ENCODE results near the gene SETD6.

Gene SETD6

DNA sequence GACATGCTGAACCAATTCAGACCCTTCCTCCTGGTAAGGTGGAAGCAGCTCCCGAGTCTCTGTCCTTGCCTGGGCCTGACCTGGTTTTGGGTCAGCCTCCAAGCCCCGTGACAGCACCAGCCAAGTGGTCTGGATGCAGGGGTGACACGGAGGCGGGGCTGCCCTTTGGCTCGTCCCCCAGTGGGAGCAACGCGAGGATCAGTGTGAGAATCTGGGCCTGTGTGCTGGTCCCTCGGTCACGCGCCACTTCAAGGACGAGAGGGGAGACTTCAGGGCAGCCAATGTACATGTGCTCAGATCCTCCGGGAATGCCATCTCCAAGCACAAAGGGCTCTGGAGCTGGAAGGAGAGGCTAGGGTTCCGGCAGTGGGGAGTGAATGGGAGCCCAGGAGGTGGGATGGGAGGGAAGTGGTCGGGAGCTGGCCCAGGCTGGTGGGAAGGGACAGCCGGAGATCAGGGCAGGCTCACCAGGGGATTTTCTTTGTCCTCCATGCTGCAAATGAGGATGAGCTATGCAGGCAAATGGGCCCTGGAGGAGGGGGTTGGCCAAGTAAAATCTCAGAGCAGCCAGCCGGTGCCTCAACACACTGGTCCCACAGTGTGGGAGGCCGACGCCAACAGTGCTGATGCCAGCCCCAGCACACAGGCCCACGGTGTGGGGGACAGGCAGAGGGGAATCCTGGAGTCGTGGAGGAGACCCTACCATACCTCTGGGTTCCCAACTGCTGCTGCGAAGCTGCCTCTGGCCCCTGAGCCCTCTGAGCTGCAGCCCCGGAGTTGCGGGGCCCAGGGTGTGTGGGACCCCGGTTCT lies 19.6 kb upstream of the SETD6 start:
- Histone ChIP-seq H3K27ac (no peak overlapping the region), H3K36me3 (no peaks in the 10 kb centered on the region), H3K4me3 (ENCODE audit: low read depth in 1 of 2, low read length in 1 of 2) (no peak overlapping the region), H3K9me3 (no peaks in the 10 kb centered on the region), H3K4me1 (ENCODE audit: control insufficient read depth in 1 of 2, insufficient read depth in 1 of 2, low read depth in 1 of 2, low read length in 1 of 2) (no peaks in the 10 kb centered on the region), H3K27me3 (peaks cover 80% of the 10 kb centered on the region)
- TF ChIP-seq, protein P1, sequence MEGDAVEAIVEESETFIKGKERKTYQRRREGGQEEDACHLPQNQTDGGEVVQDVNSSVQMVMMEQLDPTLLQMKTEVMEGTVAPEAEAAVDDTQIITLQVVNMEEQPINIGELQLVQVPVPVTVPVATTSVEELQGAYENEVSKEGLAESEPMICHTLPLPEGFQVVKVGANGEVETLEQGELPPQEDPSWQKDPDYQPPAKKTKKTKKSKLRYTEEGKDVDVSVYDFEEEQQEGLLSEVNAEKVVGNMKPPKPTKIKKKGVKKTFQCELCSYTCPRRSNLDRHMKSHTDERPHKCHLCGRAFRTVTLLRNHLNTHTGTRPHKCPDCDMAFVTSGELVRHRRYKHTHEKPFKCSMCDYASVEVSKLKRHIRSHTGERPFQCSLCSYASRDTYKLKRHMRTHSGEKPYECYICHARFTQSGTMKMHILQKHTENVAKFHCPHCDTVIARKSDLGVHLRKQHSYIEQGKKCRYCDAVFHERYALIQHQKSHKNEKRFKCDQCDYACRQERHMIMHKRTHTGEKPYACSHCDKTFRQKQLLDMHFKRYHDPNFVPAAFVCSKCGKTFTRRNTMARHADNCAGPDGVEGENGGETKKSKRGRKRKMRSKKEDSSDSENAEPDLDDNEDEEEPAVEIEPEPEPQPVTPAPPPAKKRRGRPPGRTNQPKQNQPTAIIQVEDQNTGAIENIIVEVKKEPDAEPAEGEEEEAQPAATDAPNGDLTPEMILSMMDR (IDR thresholded peaks at IDR 0.05) = no peak

DNA sequence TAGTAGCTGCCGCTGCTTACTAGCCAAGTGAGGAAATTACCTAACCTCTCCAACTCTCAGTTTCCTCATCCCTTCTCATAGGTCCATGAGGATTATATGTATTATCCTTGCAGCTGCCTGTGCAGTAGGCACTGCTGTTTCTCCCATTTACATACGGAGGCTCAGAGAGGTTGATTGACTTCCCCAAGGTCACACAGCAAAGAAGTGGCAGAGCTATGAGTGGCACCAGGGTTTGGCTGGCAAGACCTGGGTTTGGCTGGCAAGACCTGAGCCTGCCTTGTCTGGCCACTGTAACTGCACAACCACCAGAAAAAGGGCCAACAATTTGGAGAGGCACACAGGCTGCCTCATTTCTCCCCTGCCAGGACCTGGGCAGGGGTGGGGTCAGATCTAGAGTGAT lies 17.8 kb upstream of the SETD6 start:
- TF ChIP-seq, protein P1 (IDR thresholded peaks at IDR 0.05) = no peak
- Histone ChIP-seq H3K36me3 (no peaks in the 10 kb centered on the region), H3K27me3 (peaks cover 98% of the 10 kb centered on the region), H3K9me3 (no peaks in the 10 kb centered on the region), H3K4me1 (ENCODE audit: control insufficient read depth in 1 of 2, insufficient read depth in 1 of 2, low read depth in 1 of 2, low read length in 1 of 2) (peaks cover 4 to 6% of the 10 kb centered on the region in 2 experiments), H3K27ac (no peak overlapping the region), H3K4me3 (ENCODE audit: low read depth in 1 of 2, low read length in 1 of 2) (no peak overlapping the region)

DNA sequence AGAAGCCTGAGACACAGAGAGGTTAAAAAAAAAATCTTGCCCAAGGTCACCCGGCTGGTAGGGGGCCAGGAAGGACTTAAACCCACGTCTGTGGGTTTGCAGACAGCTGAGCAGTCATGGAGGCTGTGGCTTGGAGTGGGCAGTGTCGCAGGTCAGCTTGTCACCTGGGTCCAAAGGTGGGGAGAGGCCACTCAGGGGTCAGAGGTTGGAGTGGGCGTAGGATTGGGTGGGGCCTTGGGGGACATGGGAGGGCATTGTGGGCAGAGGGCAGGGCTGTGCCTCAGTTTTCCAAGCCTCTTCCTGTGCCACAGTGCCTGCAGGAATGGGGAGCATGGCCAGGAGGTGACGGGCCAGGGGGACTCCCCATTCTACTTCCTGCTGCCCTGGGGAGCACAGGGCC lies 17.4 kb upstream of the SETD6 start:
- TF ChIP-seq, protein P1 (IDR thresholded peaks at IDR 0.05) = no peak
- H3K27ac ChIP-seq = no peak overlapping the region
- peaks cover 4 to 6% of the 10 kb centered on the region in 2 experiments for H3K4me1 ChIP-seq (ENCODE audit: control insufficient read depth in 1 of 2, insufficient read depth in 1 of 2, low read depth in 1 of 2, low read length in 1 of 2)
- H3K9me3 ChIP-seq = no peaks in the 10 kb centered on the region
- H3K4me3 ChIP-seq (ENCODE audit: low read depth in 1 of 2, low read length in 1 of 2) = no peak overlapping the region
- H3K27me3 ChIP-seq = peaks cover 98% of the 10 kb centered on the region
- no peaks in the 10 kb centered on the region for H3K36me3 ChIP-seq

DNA sequence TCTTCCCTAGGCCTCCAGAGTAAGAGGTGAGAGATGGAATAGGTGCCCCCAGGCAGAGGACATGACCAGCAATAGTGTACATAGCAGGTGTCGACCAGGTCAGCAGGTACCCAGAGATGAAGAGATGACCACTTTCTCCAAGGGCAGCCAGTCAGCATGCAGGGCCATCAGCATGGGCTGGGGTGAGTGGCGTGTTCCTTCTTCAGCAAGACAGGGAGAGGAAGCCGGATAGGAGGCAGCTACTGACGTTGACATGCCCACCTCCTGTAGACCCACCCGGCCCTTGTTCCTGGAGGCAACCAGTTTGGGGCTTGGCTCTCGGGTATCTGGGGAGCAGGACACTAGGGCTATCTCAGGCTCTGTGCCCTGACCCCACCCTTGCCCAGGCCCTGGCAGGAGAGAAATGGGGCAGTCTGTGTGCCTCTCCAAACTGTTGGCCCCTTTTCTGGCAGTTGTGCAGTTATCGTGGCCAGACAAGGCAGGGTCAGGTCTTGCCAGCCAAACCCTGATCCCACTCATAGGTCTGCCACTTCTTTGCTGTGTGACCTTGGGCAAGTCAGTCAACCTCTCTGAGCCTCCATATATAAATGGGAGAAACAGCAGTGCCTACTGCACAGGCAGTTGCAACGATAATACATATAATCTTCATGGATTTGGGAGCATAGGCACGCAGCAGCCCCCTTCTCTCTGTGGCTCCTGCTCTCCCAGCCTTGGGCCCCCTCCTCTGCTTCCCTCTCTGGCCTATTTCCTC lies 16.8 kb upstream of the SETD6 start:
- H3K27me3 ChIP-seq = peaks cover 98% of the 10 kb centered on the region
- no peaks in the 10 kb centered on the region for H3K9me3 ChIP-seq
- H3K4me3 ChIP-seq (ENCODE audit: low read depth in 1 of 2, low read length in 1 of 2) = no peak overlapping the region
- TF ChIP-seq, protein P1 (IDR thresholded peaks at IDR 0.05) = no peak
- H3K27ac ChIP-seq = no peak overlapping the region
- H3K4me1 ChIP-seq (ENCODE audit: control insufficient read depth in 1 of 2, insufficient read depth in 1 of 2, low read depth in 1 of 2, low read length in 1 of 2) = peaks cover 4 to 6% of the 10 kb centered on the region in 2 experiments
- H3K36me3 ChIP-seq = no peaks in the 10 kb centered on the region

DNA sequence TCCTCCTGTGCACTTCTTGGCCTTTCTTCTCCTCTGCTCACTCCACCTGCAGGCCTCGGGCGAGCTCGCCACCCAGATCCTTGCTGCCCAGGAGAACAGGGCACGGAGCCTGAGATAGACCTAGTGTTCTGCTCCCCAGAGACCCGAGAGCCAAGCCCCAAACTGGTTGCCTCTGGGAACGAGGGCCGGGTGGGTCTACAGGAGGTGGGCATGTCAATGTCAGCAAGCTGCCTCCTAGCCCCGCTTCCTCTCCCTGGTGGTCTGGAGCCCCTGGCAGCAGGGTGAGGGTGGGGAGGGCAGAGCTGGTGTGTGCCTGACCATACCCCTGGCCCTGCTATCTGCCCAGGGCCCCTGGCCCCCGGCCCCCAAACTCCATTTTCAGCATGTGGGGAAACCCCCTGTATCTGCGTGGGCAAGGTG lies 16.2 kb upstream of the SETD6 start:
- H3K4me3 ChIP-seq (ENCODE audit: low read depth in 1 of 2, low read length in 1 of 2) = no peak overlapping the region
- no peak overlapping the region for H3K27ac ChIP-seq
- TF ChIP-seq, protein P1 (IDR thresholded peaks at IDR 0.05) = no peak

More for the DNA sequence above, 16.2 kb upstream of the SETD6 start:
- no peaks in the 10 kb centered on the region for H3K36me3 ChIP-seq
- peaks cover 4 to 6% of the 10 kb centered on the region in 2 experiments for H3K4me1 ChIP-seq (ENCODE audit: control insufficient read depth in 1 of 2, insufficient read depth in 1 of 2, low read depth in 1 of 2, low read length in 1 of 2)
- peaks cover 98% of the 10 kb centered on the region for H3K27me3 ChIP-seq
- no peaks in the 10 kb centered on the region for H3K9me3 ChIP-seq

All from neutrophil (primary cell).